K562 (cell line): ENCODE measurements around the gene MYL10. TPM values are rescaled to one million over a fixed set of nuclear protein-coding genes. Genes with fewer than 3 reads are reported as not detected.
A peak's percentile ranks its signal among the peaks of the same experiment; 100 is the strongest.

Experiments
- ATAC-seq: fragments of 200-7000 bp; cut with Tn5 transposase; 3 replicates; pipeline ENCODE4 v1.9.1; 2020; ENCODE audit warnings: moderate library complexity
- BruUV-seq: library from RNA; stranded (reverse); fragments of 400-500 nt; replicated peaks from 2 replicates; lab custom pipeline; 2021; lab: Mats Ljungman, UMichigan
- CTCF ChIA-PET: fragments of 300-600 bp; formaldehyde crosslinking; extraction: SDS; loops from one replicate; lab custom pipeline; 2021; ENCODE audit warnings: low intra/inter-chr PET ratio; lab: Yijun Ruan, JAX
- POLR2A ChIA-PET: fragments of 300-600, 350-650 bp; sonication (Branson Sonifier 250); formaldehyde crosslinking; extraction: SDS; loops from one replicate; lab custom pipeline; 2021; ENCODE audit warnings: antibody characterized with exemption, inconsistent platforms; lab: Yijun Ruan, JAX
- DNase-seq, 4 experiments: peaks; one replicate each; pipeline versions ENCODE4 v3.0.0 to v3.0.0-alpha.2; 2011 to 2018; ENCODE audit warnings: low spot score in 3 of 4, mixed read lengths in 3 of 4; ENCODE audit errors: extremely low read depth in 1 of 4
- FAIRE-seq: peaks from 2 replicates; lab custom pipeline; 2011; peaks lifted over from hg19 to GRCh38; lab: Jason Lieb, UNC
- H2AFZ ChIP-seq: 2 replicates; pipeline ENCODE4 v1.6.0; 2011; ENCODE audit warnings: low read depth, low read length, control low read depth, inconsistent platforms
- H3K27ac ChIP-seq: fragments of 200-600 bp; 3 replicates; pipeline ENCODE4 v1.8.0; 2011; ENCODE audit warnings: low read depth, mild to moderate bottlenecking, control low read depth, inconsistent platforms, low read length, moderate library complexity, mixed read lengths; ENCODE audit errors: extremely low read depth
- H3K27me3 ChIP-seq, 2 experiments: fragments of 300-600 bp in 1 of 2; 2 replicates in 1 of 2; 3 replicates in 1 of 2; pipeline versions ENCODE4 v1.6.0 to v1.8.0; 2011; ENCODE audit warnings: inconsistent platforms in 2 of 2, low read length in 2 of 2, mild to moderate bottlenecking in 1 of 2, mixed read lengths in 1 of 2, moderate library complexity in 1 of 2; ENCODE audit not compliant: control insufficient read depth in 2 of 2, insufficient read depth in 2 of 2
- H3K36me3 ChIP-seq: fragments of 300-600 bp; 3 replicates; pipeline ENCODE4 v1.8.0; 2011; ENCODE audit warnings: mild to moderate bottlenecking, low read length, inconsistent platforms; ENCODE audit not compliant: control insufficient read depth, insufficient read depth
- H3K4me1 ChIP-seq, 2 experiments: fragments of 200-600 bp in 1 of 2; replicated peaks in 1 of 2; 2 replicates in 1 of 2; 3 replicates in 1 of 2; pipeline versions ENCODE4 v1.5.1 to v1.8.0; 2011; ENCODE audit warnings: inconsistent platforms in 2 of 2, low read length in 2 of 2, mild to moderate bottlenecking in 1 of 2, mixed read lengths in 1 of 2, moderate library complexity in 1 of 2; ENCODE audit not compliant: control insufficient read depth in 2 of 2, insufficient read depth in 2 of 2
- H3K4me2 ChIP-seq: 2 replicates; pipeline ENCODE4 v1.6.1; 2011; ENCODE audit warnings: low read length, control low read depth, inconsistent platforms, mixed read lengths; ENCODE audit not compliant: insufficient read depth
- H3K4me3 ChIP-seq: fragments of 200-600 bp; sonication (generic), shearing (Covaris generic); 2 replicates; pipeline ENCODE4 v1.5.1; 2016; ENCODE audit warnings: control low read depth, inconsistent platforms
- H3K79me2 ChIP-seq: fragments of 200-600 bp; 3 replicates; pipeline ENCODE4 v1.8.0; 2011; ENCODE audit warnings: low read length, inconsistent platforms; ENCODE audit not compliant: control insufficient read depth, insufficient read depth
- H3K9ac ChIP-seq, 2 experiments: 2 replicates each; pipeline versions ENCODE4 v1.6.0 to v1.6.1; 2011; ENCODE audit warnings: low read depth in 2 of 2, low read length in 2 of 2, control low read depth in 1 of 2, inconsistent platforms in 1 of 2, mild to moderate bottlenecking in 1 of 2, mixed read lengths in 1 of 2; ENCODE audit not compliant: insufficient read depth in 1 of 2
- H3K9me1 ChIP-seq: one replicate; pipeline ENCODE4 v1.6.0; 2011; ENCODE audit warnings: inconsistent platforms, mild to moderate bottlenecking, low read length, moderate library complexity; ENCODE audit not compliant: control insufficient read depth, insufficient read depth
- H3K9me3 ChIP-seq: replicated peaks from 2 replicates; pipeline ENCODE4 v1.5.1; 2011; ENCODE audit warnings: low read depth, low read length, inconsistent platforms; ENCODE audit not compliant: control insufficient read depth, insufficient read depth
- H4K20me1 ChIP-seq: replicated peaks from 2 replicates; pipeline ENCODE4 v1.6.1; 2011; ENCODE audit warnings: low read length, inconsistent platforms, mixed read lengths; ENCODE audit not compliant: control insufficient read depth, insufficient read depth
- FOXA3 ChIP-seq, 2 experiments: fragments of 450-650 bp in 1 of 2; sonication (generic) in 1 of 2; formaldehyde crosslinking; IDR thresholded peaks in 1 of 2; conservative IDR thresholded peaks in 1 of 2; 2 replicates each; pipeline versions ENCODE4 v1.4.0 to v1.8.0; 2020 to 2022; ENCODE audit warnings: mild to moderate bottlenecking in 2 of 2, missing genetic modification reagents in 1 of 2
- SPI1 ChIP-seq: IDR thresholded peaks from 2 replicates; pipeline ENCODE4 v1.6.1; 2011; ENCODE audit warnings: low read depth, low read length, control low read depth, borderline replicate concordance
- TSC22D4 ChIP-seq: fragments of 450-650 bp; IDR thresholded peaks from 2 replicates; pipeline ENCODE4 v1.6.1; 2016; ENCODE audit warnings: missing genetic modification characterization, missing biosample characterization, control low read depth
- ZFP30 ChIP-seq: fragments of 250-450 bp; sonication (Bioruptor Pico); IDR thresholded peaks from 2 replicates; pipeline ENCODE4 v1.8.0; 2022; ENCODE audit warnings: moderate library complexity, mild to moderate bottlenecking, inconsistent platforms, borderline replicate concordance
- ZNF449 ChIP-seq: fragments of 250-450 bp; sonication (Bioruptor Pico); IDR thresholded peaks from 2 replicates; pipeline ENCODE4 v1.8.0; 2022; ENCODE audit warnings: moderate library complexity, mild to moderate bottlenecking, inconsistent platforms
- WGBS: fragments of 100-300 bp; shearing (Covaris generic); methylation state at CpG from one replicate; pipeline ENCODE4 v1.1.6; 2016; ENCODE audit warnings: low coverage, mixed read lengths; ENCODE audit not compliant: insufficient coverage; ENCODE audit errors: missing lambda C conversion rate; 5-methylcytosine and 5-hydroxymethylcytosine counted together
- in situ Hi-C: fragments of 300-500 bp; cut with MboI; formaldehyde crosslinking; loops from 4 replicates; pipeline ENCODE4 v1.15.0; 2018; ENCODE audit warnings: inconsistent platforms, mixed read lengths
- intact Hi-C: fragments of 100-400 bp; cut with micrococcal nuclease; formaldehyde crosslinking; loops from 2 replicates; pipeline ENCODE4 v1.14.2; 2022
- polyA plus RNA-seq, 8 experiments: library from polyadenylated mRNA; depleted of rRNA in 4 of 8; stranded (reverse) in 5 of 8; unstranded in 3 of 8; fragments of >200 nt; fragmentation: Nextera tagmentation in 2 of 8; fragmentation: Illumina TruSeq in 1 of 8; extraction: Ambion mirVana in 2 of 8; extraction: Trizol in 1 of 8; gene quantifications; 2 replicates each; pipeline versions ENCODE4 v1.2.1 to v1.2.3, GENCODE V29; 2011 to 2014; ENCODE audit warnings: inconsistent platforms in 1 of 8, missing spikeins in 1 of 8
- total RNA-seq, 7 experiments: library from RNA; depleted of rRNA in 6 of 7; stranded (reverse); fragments of >200 nt in 6 of 7; fragmentation: Illumina TruSeq in 2 of 7; extraction: Trizol in 2 of 7; gene quantifications; 2 replicates each; pipeline versions ENCODE4 v1.2.1 to v1.2.3, GENCODE V29; 2011 to 2021; ENCODE audit warnings: low replicate concordance in 1 of 7

Gene MYL10
- total and polyA plus RNA-seq, 9 of the 15 experiments (the other 6 are each of a cell fraction or from before 2014, with no cell fraction given) = not detected

DNA sequence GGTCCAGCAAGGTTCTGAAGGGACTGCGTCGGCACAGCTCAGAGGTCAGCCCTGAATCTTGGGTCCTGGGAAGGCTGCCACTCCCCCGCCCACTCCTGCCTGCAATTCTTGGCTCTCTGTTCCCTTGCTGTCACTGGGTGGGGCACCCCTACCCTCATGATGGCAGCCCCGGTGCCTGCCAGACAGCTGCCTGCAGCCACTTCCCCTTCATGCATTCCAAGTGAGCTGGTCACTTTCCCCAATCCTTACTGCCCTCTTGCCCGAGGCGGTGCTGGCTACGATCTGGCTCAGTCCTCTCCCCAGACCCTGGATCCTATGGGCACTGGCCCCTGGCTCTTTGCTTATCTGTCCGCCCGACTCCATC is 14.2 kb downstream of the MYL10 start:
- H3K36me3 ChIP-seq = no peaks in the 10 kb centered on the region
- in situ Hi-C loops = no loop called here
- no peak for FAIRE-seq
- BruUV-seq = no TSS peak
- ChIA-PET CTCF (no interaction called here), POLR2A (interaction anchor here (0.6 kb wide), 1 partner anchor 234 kb away, joined by 3 read pairs; no protein-coding TSS in a partner anchor)
- no peaks in the 10 kb centered on the region for H3K79me2 ChIP-seq
- peaks cover 49 to 66% of the 10 kb centered on the region in 2 experiments for H3K27me3 ChIP-seq
- intact Hi-C loops = no loop called here
- H3K9ac ChIP-seq = no peak overlapping the region
- no peak overlapping the region for H2AFZ ChIP-seq
- no peak overlapping the region for H3K4me2 ChIP-seq
- WGBS = 5% methylated on average over 9 of the region's 9 CpGs
- no peak overlapping the region for H3K4me3 ChIP-seq
- no peak for ATAC-seq
- H3K9me3 ChIP-seq = no peaks in the 10 kb centered on the region
- H3K4me1 ChIP-seq = peaks cover 0 to 13% of the 10 kb centered on the region in 2 experiments; a peak in 1 of 5 replicates
- DNase-seq = no peak
- TF ChIP-seq TSC22D4 (tag) = no peak
- TF ChIP-seq ZFP30 (CRISPR knock-in tag) = no peak
- 0 out of 2 replicates have a peak, but pooled peaks have one; percentile 8 for TF ChIP-seq SPI1
- no peak for TF ChIP-seq FOXA3 (CRISPR knock-in tag; conservative IDR thresholded peaks at IDR 0.05 in 1 of 2, IDR thresholded peaks at IDR 0.05 in 1 of 2)
- no peak for TF ChIP-seq ZNF449 (CRISPR knock-in tag)
- no peak overlapping the region for H3K27ac ChIP-seq
- H4K20me1 ChIP-seq = peaks cover 22% of the 10 kb centered on the region
- no peaks in the 10 kb centered on the region for H3K9me1 ChIP-seq
